Erythroblast (primary cell): ENCODE measurements around the gene CTNNBIP1.

Source experiments
- GATA1 ChIP-seq: IDR thresholded peaks from 2 replicates; pipeline ENCODE4 v1.6.1; 2011; ENCODE audit warnings: low read depth, mild to moderate bottlenecking, control low read depth, low read length, moderate library complexity
- POLR2A ChIP-seq: IDR thresholded peaks from 2 replicates; pipeline ENCODE4 v1.6.1; 2011; ENCODE audit warnings: mild to moderate bottlenecking, low read length

DNA sequence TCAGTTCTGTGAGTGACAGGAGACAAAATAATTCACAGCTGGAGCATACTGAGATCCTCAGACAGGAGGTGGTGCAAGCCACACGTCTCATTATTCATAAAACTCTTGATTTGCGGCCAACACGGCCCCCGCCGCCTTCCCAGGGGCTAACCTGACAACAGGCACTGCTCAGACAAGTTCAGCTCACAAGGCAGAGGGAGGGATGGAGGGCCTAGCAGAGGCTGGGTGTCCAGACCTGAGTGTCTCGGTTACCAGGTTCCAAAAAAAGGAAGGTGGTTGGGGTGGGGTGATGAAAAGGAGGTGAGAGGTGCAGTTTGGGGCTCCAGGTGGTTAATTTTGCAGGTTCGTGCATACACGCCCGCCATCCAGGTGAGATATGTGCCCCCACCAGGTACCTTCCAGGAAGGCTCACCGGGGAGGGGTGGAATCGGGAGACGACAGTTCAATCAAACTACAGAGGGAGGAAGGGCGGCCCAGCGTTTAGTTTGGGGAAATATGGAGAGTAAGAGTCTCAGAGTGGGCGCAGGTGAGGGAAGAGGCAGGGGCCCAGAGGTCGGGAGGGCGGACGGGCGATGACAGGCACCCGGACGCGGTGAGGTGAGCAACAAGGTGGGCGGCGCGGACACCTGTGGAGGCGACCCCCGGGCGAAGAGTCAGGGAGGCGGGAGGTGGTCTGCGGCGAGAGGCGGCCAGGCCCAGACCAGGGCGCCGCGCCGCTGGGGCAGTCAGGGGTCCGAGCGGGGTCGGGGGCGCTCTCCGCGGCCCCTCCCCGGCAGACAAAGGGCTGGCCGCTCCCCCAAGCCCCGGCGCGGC, 629 bp downstream of the CTNNBIP1 start:
- TF ChIP-seq POLR2A (no peak), GATA1 (no peak)
